DOHH2 (cell line): ENCODE data around the gene MRPL55.

Source experiments
- H3F3A ChIP-seq: fragments of 200-600 bp; sonication (generic), shearing (Covaris generic); 2 replicates; pipeline ENCODE4 v1.6.0; 2016; ENCODE audit warnings: antibody characterized with exemption, mild to moderate bottlenecking; ENCODE audit not compliant: control insufficient read depth, insufficient read depth
- H3K27ac ChIP-seq: fragments of 200-600 bp; sonication (generic); 2 replicates; pipeline ENCODE4 v1.5.1; 2014; ENCODE audit warnings: low read depth, mild to moderate bottlenecking, low read length, moderate library complexity
- H3K27me3 ChIP-seq: fragments of 200-600 bp; sonication (generic); 2 replicates; pipeline ENCODE4 v1.6.1; 2014; ENCODE audit warnings: mild to moderate bottlenecking, low read length, mixed read lengths; ENCODE audit not compliant: control insufficient read depth
- H3K36me3 ChIP-seq: fragments of 200-600 bp; sonication (generic); 2 replicates; pipeline ENCODE4 v1.6.1; 2014; ENCODE audit warnings: mild to moderate bottlenecking, low read length, moderate library complexity, mixed read lengths; ENCODE audit not compliant: control insufficient read depth
- H3K4me1 ChIP-seq: fragments of 200-600 bp; sonication (generic); 2 replicates; pipeline ENCODE4 v1.6.1; 2014; ENCODE audit warnings: mild to moderate bottlenecking, low read length, mixed read lengths; ENCODE audit not compliant: control insufficient read depth
- H3K4me2 ChIP-seq: fragments of 200-600 bp; sonication (generic); 2 replicates; pipeline ENCODE4 v1.6.0; 2014; ENCODE audit warnings: mild to moderate bottlenecking, low read length, moderate library complexity
- H3K4me3 ChIP-seq: fragments of 200-600 bp; sonication (generic); 2 replicates; pipeline ENCODE4 v1.5.1; 2014; ENCODE audit warnings: mild to moderate bottlenecking, low read length, mixed read lengths
- H3K79me2 ChIP-seq: fragments of 200-600 bp; sonication (generic); 2 replicates; pipeline ENCODE4 v1.6.1; 2014; ENCODE audit warnings: mild to moderate bottlenecking, low read length, mixed read lengths; ENCODE audit not compliant: control insufficient read depth
- H3K9me2 ChIP-seq: fragments of 200-600 bp; sonication (generic); replicated peaks from 2 replicates; pipeline ENCODE4 v1.6.1; 2014; ENCODE audit warnings: mild to moderate bottlenecking, low read length, mixed read lengths; ENCODE audit not compliant: control insufficient read depth
- H3K9me3 ChIP-seq: fragments of 200-600 bp; sonication (generic); 2 replicates; pipeline ENCODE4 v1.6.1; 2014; ENCODE audit warnings: antibody characterized with exemption, low read length, mixed read lengths; ENCODE audit not compliant: control insufficient read depth, insufficient read depth
- H4K20me1 ChIP-seq: fragments of 200-600 bp; sonication (generic); 2 replicates; pipeline ENCODE4 v1.6.0; 2014; ENCODE audit warnings: low read depth, mild to moderate bottlenecking, antibody characterized with exemption, low read length, moderate library complexity; ENCODE audit not compliant: control insufficient read depth, insufficient read depth
- CTCF ChIP-seq: fragments of 200-600 bp; sonication (generic); IDR thresholded peaks from one replicate; pipeline ENCODE4 v1.5.1; 2014; ENCODE audit warnings: antibody characterized with exemption, mild to moderate bottlenecking, low read depth, low read length; ENCODE audit not compliant: poor library complexity, severe bottlenecking
- EZH2phosphoT487 ChIP-seq: fragments of 200-600 bp; sonication (generic); IDR thresholded peaks from 2 replicates; pipeline ENCODE4 v1.6.1; 2017; ENCODE audit warnings: borderline replicate concordance, mild to moderate bottlenecking, antibody characterized with exemption, low read length, moderate library complexity, mixed read lengths

Gene MRPL55

GRCh38 chr1:228087771-228088251 lies 21.3 kb downstream of the MRPL55 start:
- no peak overlapping the region for H3K27ac ChIP-seq
- no peaks in the 10 kb centered on the region; the same call in 1 of the 2 replicates for H3K27me3 ChIP-seq
- H3K4me3 ChIP-seq = no peak overlapping the region
- H3K4me1 ChIP-seq = peaks cover 28% of the 10 kb centered on the region
- H3K9me2 ChIP-seq = no peaks in the 10 kb centered on the region
- H3K9me3 ChIP-seq = peaks cover 20% of the 10 kb centered on the region; the same call in 1 of the 2 replicates
- peaks cover 62% of the 10 kb centered on the region for H4K20me1 ChIP-seq
- peaks cover 99% of the 10 kb centered on the region for H3K36me3 ChIP-seq
- no peak overlapping the region for H3K4me2 ChIP-seq
- TF ChIP-seq CTCF (no peak), EZH2phosphoT487 (no peak)
- H3F3A ChIP-seq = no peaks in the 10 kb centered on the region
- H3K79me2 ChIP-seq = peaks cover 100% of the 10 kb centered on the region

- H3K4me2 ChIP-seq = peak overlapping the region; percentile 90
- H3K27ac ChIP-seq = no peak overlapping the region
- no peak for TF ChIP-seq CTCF
- no peak for TF ChIP-seq EZH2phosphoT487
- H3K4me1 ChIP-seq = peaks cover 32% of the 10 kb centered on the region
- peaks cover 58% of the 10 kb centered on the region for H4K20me1 ChIP-seq
- H3K36me3 ChIP-seq = peaks cover 80% of the 10 kb centered on the region
- no peaks in the 10 kb centered on the region for H3F3A ChIP-seq
- peaks cover under 1% of the 10 kb centered on the region; the same call in 1 of the 2 replicates for H3K9me3 ChIP-seq
- peaks cover 96% of the 10 kb centered on the region for H3K79me2 ChIP-seq
- peak overlapping the region; percentile 0; the same call in 1 of the 2 replicates for H3K4me3 ChIP-seq
- no peaks in the 10 kb centered on the region; the same call in 1 of the 2 replicates for H3K27me3 ChIP-seq
- H3K9me2 ChIP-seq = no peaks in the 10 kb centered on the region
Measured at GRCh38 chr1:228085287-228085951, 23.7 kb downstream of the MRPL55 start.

GRCh38 chr1:228084797-228085196 lies 24.3 kb downstream of the MRPL55 start:
- Histone ChIP-seq H3K9me3 (no peaks in the 10 kb centered on the region), H3F3A (no peaks in the 10 kb centered on the region), H3K4me3 (peak overlapping the region; percentile 95), H3K36me3 (peaks cover 74% of the 10 kb centered on the region), H3K27me3 (no peaks in the 10 kb centered on the region; the same call in 1 of the 2 replicates), H3K79me2 (peaks cover 96% of the 10 kb centered on the region), H4K20me1 (peaks cover 54% of the 10 kb centered on the region), H3K9me2 (no peaks in the 10 kb centered on the region), H3K27ac (no peak overlapping the region), H3K4me1 (peaks cover 32% of the 10 kb centered on the region), H3K4me2 (peak overlapping the region; percentile 90)
- TF ChIP-seq EZH2phosphoT487 = no peak
- TF ChIP-seq CTCF = no peak
